Mucosa of rectum (tissue), 2 donors: ENCODE data around the gene IBTK.
"Not testable (repeated sequence)": the region's sequence is repeated elsewhere in the genome, so short reads cannot be mapped to it uniquely, and the experiment has no call there.

Source experiments
- H3K27ac ChIP-seq, 2 donors: one replicate each; pipeline ENCODE4 v1.7.0; 2013; ENCODE audit warnings: inconsistent platforms in 2 of 2, low read depth in 2 of 2, low read length in 2 of 2
- H3K27me3 ChIP-seq, 2 donors: one replicate each; pipeline ENCODE4 v1.7.0; 2013; ENCODE audit warnings: low read length in 2 of 2; ENCODE audit not compliant: control insufficient read depth in 2 of 2, insufficient read depth in 2 of 2
- H3K36me3 ChIP-seq, 2 donors: one replicate each; pipeline ENCODE4 v1.7.0; 2013; ENCODE audit warnings: low read length in 2 of 2; ENCODE audit not compliant: control insufficient read depth in 2 of 2, insufficient read depth in 2 of 2
- H3K4me1 ChIP-seq, 2 donors: one replicate each; pipeline ENCODE4 v1.7.0; 2013; ENCODE audit warnings: low read length in 2 of 2, mild to moderate bottlenecking in 1 of 2; ENCODE audit not compliant: control insufficient read depth in 2 of 2, insufficient read depth in 2 of 2
- H3K4me3 ChIP-seq, 2 donors: one replicate each; pipeline ENCODE4 v1.7.0; 2013; ENCODE audit warnings: low read length in 2 of 2
- H3K9ac ChIP-seq, 2 donors: one replicate each; pipeline ENCODE4 v1.7.0; 2013; ENCODE audit warnings: low read length in 2 of 2, low read depth in 1 of 2, mild to moderate bottlenecking in 1 of 2
- H3K9me3 ChIP-seq, 2 donors: one replicate each; pipeline ENCODE4 v1.7.0; 2013; ENCODE audit warnings: low read length in 2 of 2; ENCODE audit not compliant: control insufficient read depth in 2 of 2
- donor health status: healthy.
- donor health status: Normal muscosa, but diverticular disease.

The IBTK gene

DNA sequence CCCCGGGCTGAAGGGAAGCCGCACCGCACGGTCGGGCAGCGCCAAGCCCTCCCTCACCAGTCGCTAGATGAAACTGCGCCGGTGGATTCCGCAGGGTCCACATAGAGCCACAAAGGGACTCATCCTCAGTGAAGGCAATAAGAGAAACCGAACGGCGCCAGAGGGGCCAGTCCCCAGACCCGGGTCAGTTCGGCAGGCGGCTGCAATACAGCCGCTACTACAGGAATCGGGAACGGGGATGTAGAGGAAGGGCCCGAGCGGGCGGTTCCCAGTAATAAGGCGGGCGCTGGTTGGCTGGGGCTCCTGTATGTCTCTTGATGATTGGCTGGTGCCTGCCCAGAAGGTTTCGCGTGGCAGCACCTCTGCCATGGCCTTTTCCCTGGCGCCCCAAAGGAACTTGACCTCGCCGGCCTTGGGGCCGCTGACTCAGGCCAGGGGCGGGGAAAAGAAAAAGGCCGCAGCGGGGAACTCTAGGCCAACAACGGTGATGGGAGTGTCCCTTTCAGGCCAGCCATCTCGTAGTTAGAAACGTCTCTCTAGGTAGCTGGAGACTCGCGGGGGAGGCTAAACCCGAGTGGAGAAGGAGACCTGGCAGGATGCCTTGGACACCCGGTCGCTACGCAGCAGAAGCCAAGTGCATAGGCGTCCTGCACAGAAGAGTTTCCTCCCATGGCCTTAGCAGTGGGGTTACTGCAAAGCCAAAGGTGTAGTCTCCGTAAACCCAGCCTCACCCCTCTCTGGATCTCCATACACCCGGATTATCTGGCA lies at the start of gene IBTK:
IBTK (minus strand) TSS at position 240 of the 768 bp plus-strand sequence. CDS start 7,258 bp downstream, outside the sequence.
- Histone ChIP-seq H3K27me3 (no peaks in the 10 kb centered on the region), H3K4me1 (peaks cover 3 to 17% of the 10 kb centered on the region in 2 donors), H3K9ac (peak within 1 kb of the TSS; percentile 88), H3K4me3 (peak within 1 kb of the TSS; percentile 93 to 97), H3K9me3 (no peaks in the 10 kb centered on the region), H3K36me3 (no peaks in the 10 kb centered on the region), H3K27ac (peak within 1 kb of the TSS; percentile 88 to 96)

- no peaks in the 10 kb centered on the region for H3K36me3 ChIP-seq
- no peak overlapping the region for H3K4me3 ChIP-seq
Measured at GRCh38 chr6:82283771-82284410, 36.3 kb upstream of the IBTK start.

GRCh38 chr6:82281550-82281949 lies 34.0 kb upstream of the IBTK start:
- H3K9ac ChIP-seq, H3K36me3 ChIP-seq, H3K27ac ChIP-seq, H3K9me3 ChIP-seq, H3K4me1 ChIP-seq, H3K27me3 ChIP-seq, H3K4me3 ChIP-seq: not testable (repeated sequence)

More at GRCh38 chr6:82283771-82284410, 36.3 kb upstream of the IBTK start:
- Histone ChIP-seq H3K9ac (no peak overlapping the region), H3K27me3 (no peaks in the 10 kb centered on the region), H3K4me1 (no peaks in the 10 kb centered on the region), H3K9me3 (no peaks in the 10 kb centered on the region), H3K27ac (no peak overlapping the region)

DNA sequence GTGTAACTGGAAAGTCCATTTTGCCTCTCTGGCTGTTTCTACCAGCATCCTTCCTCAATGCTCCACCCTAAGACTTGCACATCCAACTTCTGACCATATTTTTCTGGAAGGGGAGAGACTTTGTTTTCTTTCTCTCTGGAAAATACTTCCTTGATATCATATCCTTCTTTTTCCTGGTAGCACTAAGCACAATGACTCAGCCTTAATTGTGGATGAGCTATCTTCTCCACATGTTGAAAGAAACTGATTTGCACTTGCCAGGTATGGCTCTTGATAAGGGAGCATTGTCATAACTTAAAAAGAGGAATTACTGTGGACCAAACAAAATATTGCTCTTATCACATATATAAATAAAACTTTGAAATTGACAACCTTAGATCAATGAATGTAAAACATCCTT lies 30.1 kb upstream of the IBTK start:
- H3K27ac ChIP-seq: no peak overlapping the region
- H3K27me3 ChIP-seq: no peaks in the 10 kb centered on the region
- no peaks in the 10 kb centered on the region for H3K36me3 ChIP-seq
- H3K4me1 ChIP-seq: no peaks in the 10 kb centered on the region
- H3K9me3 ChIP-seq: no peaks in the 10 kb centered on the region
- H3K9ac ChIP-seq: no peak overlapping the region
- no peak overlapping the region for H3K4me3 ChIP-seq

GRCh38 chr6:82275686-82276085 lies 28.1 kb upstream of the IBTK start:
- Histone ChIP-seq H3K4me1 (no peaks in the 10 kb centered on the region), H3K9ac (no peak overlapping the region), H3K36me3 (no peaks in the 10 kb centered on the region), H3K9me3 (no peaks in the 10 kb centered on the region), H3K4me3 (no peak overlapping the region), H3K27ac (no peak overlapping the region), H3K27me3 (no peaks in the 10 kb centered on the region)

- Histone ChIP-seq H3K4me3 (no peak overlapping the region), H3K36me3 (no peaks in the 10 kb centered on the region), H3K4me1 (no peaks in the 10 kb centered on the region), H3K27ac (no peak overlapping the region), H3K9ac (no peak overlapping the region), H3K9me3 (no peaks in the 10 kb centered on the region), H3K27me3 (no peaks in the 10 kb centered on the region)
Measured at GRCh38 chr6:82273295-82273694, 25.8 kb upstream of the IBTK start.

DNA sequence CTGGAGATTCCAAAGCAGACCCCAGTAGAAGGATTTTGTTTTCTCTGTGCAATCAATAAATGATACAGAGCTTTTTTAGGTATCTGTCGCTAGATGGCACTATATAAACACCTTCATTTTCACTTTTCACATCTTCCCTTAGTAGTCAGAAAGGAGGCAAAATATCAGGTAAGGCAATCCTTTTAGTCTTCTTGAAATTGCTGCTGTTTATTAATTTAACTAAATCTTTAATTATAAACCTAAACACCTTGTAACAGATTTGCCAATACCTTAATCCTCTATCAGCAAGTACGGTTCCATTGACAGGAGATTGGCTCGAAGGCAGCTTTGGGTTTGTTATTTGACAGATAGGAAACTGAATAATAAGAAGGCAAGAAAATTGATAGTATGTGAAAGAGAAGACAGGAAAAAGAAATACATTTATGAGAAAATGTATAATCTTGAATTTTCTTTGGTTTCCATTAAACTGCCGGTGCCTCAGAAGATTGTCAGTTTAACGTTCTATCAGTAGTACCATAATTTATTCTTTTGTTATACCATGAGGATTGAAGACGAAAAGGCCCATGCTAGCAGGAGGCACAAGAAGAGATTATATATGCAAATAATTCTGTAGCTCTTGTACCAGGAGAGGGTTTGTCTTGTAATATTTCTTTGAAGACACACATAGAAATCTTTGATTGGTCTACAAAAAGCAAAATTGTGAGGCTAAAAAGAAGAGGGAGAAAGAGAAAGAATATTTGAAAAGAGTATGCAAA lies 23.5 kb upstream of the IBTK start:
- no peaks in the 10 kb centered on the region for H3K4me1 ChIP-seq
- H3K9me3 ChIP-seq: no peaks in the 10 kb centered on the region
- no peaks in the 10 kb centered on the region for H3K27me3 ChIP-seq
- no peaks in the 10 kb centered on the region for H3K36me3 ChIP-seq
- H3K27ac ChIP-seq: no peak overlapping the region
- H3K4me3 ChIP-seq: no peak overlapping the region
- H3K9ac ChIP-seq: no peak overlapping the region

DNA sequence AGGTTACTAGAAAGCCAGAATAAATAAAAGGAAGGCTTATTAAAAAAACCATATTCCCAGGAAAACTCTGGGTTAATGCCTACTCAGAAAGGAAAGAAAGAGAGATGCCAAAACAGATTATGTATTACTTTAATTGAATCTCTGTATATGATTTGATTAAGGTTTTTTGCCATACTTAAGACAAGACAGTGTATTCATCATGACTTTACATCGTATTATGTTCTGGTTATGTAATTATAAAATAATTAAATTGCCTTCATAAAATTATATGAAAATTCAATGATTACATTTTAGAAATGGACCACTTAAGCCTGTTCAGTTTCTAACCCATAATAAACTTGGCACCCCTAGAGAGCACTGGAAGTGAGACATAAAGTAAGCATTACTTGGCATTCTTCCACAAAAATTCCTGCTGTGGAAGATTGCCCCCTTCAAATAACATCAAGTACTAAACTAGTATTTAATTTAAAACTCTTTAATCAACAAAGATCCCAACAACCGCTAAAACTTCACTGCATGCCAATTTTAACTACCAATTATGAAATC lies 20.8 kb upstream of the IBTK start:
- Histone ChIP-seq H3K27me3 (no peaks in the 10 kb centered on the region), H3K9me3 (no peaks in the 10 kb centered on the region), H3K27ac (no peak overlapping the region)

GRCh38 chr6:82264824-82265223 lies 17.3 kb upstream of the IBTK start:
- Histone ChIP-seq H3K4me1 (no peaks in the 10 kb centered on the region), H3K27me3 (no peaks in the 10 kb centered on the region), H3K9me3 (no peaks in the 10 kb centered on the region), H3K27ac (no peak overlapping the region), H3K4me3 (no peak overlapping the region), H3K9ac (no peak overlapping the region), H3K36me3 (no peaks in the 10 kb centered on the region)

More for the DNA sequence above, 20.8 kb upstream of the IBTK start:
- Histone ChIP-seq H3K4me1 (no peaks in the 10 kb centered on the region), H3K36me3 (no peaks in the 10 kb centered on the region), H3K4me3 (no peak overlapping the region), H3K9ac (no peak overlapping the region)

DNA sequence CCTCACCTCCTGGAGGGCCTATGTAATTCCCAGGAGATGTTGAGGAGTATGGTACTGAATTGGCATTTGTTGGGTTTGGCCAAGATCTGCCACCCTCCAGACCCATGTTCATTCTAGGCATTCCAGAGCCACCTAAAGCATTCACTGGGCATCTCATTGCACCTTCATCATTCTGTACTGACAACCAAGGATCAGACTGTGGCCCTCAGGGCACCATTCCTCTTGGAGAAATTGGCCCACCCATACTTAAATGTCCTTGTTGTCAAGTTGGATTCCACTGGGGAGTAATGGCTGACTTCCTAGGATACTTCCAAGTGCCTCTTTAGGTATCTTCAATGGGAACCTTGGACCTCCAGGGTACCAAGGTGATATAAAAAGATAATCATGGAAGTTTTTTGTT lies 16.8 kb upstream of the IBTK start:
- no peak overlapping the region for H3K4me3 ChIP-seq
- no peaks in the 10 kb centered on the region for H3K9me3 ChIP-seq
- H3K27ac ChIP-seq: no peak overlapping the region
- no peaks in the 10 kb centered on the region for H3K4me1 ChIP-seq
- no peak overlapping the region for H3K9ac ChIP-seq
- H3K36me3 ChIP-seq: no peaks in the 10 kb centered on the region
- H3K27me3 ChIP-seq: no peaks in the 10 kb centered on the region
